ENCODE measurements around the gene FAM180B. TPM values are rescaled to one million over a fixed set of nuclear protein-coding genes. Genes with fewer than 3 reads are reported as not detected.

The FAM180B gene
- total and polyA plus RNA-seq, 2 of the 13 experiments (the other 11 are each of a cell fraction or from before 2014, with no cell fraction given) = 0.40 to 1.0 TPM

DNA sequence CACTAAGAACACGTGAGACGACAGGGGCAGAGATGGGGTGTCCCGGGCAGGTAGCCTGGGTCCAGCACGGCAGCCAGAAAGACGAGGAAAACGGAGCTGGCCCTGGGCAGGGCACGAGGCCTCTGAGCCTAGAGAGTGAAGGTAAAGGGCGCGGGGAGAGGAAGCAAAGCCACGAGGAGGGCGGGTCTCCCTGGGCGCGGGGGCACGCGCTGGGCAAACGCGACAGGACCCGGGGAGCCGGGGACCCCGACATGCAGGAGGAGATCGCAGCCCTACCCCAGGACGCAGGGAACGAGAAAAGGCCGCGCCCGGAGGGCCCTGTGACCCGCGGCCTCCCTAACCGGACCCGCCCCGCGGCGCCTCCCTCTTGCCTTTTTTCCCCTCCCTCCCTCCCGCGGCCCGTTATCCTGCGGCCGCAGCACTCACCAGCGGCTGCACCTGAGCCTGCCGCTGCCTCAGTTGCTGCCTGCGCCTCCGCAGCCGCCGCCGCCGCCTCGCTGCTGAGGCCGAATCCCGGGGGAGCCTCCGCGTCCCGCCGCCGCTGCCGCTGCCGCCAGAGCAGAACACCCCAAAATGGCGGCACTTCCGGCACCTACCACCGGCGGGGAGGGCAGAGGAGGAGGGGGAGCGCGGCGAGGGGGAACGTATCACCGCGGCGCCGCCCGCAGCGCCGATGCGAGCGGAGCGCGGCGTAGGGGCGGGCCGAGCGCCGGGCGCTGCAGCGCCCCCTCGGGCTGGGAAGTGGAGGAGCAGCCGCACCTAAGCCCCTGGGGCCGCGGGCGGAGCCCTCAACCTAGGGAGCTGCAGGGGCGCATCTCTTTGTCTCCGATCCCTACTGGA is 33.7 kb upstream of the FAM180B start, which contains the start of gene CELF1 (continued):
- TF ChIP-seq, protein P1, sequence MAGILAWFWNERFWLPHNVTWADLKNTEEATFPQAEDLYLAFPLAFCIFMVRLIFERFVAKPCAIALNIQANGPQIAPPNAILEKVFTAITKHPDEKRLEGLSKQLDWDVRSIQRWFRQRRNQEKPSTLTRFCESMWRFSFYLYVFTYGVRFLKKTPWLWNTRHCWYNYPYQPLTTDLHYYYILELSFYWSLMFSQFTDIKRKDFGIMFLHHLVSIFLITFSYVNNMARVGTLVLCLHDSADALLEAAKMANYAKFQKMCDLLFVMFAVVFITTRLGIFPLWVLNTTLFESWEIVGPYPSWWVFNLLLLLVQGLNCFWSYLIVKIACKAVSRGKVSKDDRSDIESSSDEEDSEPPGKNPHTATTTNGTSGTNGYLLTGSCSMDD (CRISPR knock-in tag; IDR thresholded peaks at IDR 0.05) = no peak
- TF ChIP-seq ZNF276 (CRISPR knock-in tag; IDR thresholded peaks at IDR 0.05; ENCODE audit: low read depth) (0 out of 2 replicates have a peak, but pooled peaks have one; percentile 44), ZNF678 (CRISPR knock-in tag; IDR thresholded peaks at IDR 0.05) (0 out of 2 replicates have a peak, but pooled peaks have one; percentile 60), PRDM10 (CRISPR knock-in tag; IDR thresholded peaks at IDR 0.05; ENCODE audit: low read depth) (peak; percentile 83), ZNF652 (CRISPR knock-in tag; IDR thresholded peaks at IDR 0.05; ENCODE audit: borderline replicate concordance, low read depth) (no peak), ZSCAN25 (CRISPR knock-in tag; IDR thresholded peaks at IDR 0.05) (peak; percentile 39; the same call in 1 of the 2 replicates), GABPB1 (CRISPR knock-in tag; IDR thresholded peaks at IDR 0.05) (peak; percentile 94), CC2D1A (CRISPR knock-in tag; IDR thresholded peaks at IDR 0.05) (no peak), ZNF501 (CRISPR knock-in tag; IDR thresholded peaks at IDR 0.05) (peak; percentile 47), ZFYVE20 (CRISPR knock-in tag; IDR thresholded peaks at IDR 0.05; ENCODE audit: borderline replicate concordance, low read depth) (no peak), ZMYM3 (CRISPR knock-in tag; IDR thresholded peaks at IDR 0.05) (no peak), ZNF841 (CRISPR knock-in tag; IDR thresholded peaks at IDR 0.05; ENCODE audit: borderline replicate concordance) (no peak), ATF7 (IDR thresholded peaks at IDR 0.05) (no peak), ATF7 (CRISPR knock-in tag; IDR thresholded peaks at IDR 0.05) (peak; percentile 39; the same call in 1 of the 2 replicates), ZNF687 (CRISPR knock-in tag; IDR thresholded peaks at IDR 0.05) (peak; percentile 90), SIN3A (IDR thresholded peaks at IDR 0.05; ENCODE audit: borderline replicate concordance, low read depth, low read length) (peak; percentile 53; the same call in 1 of the 2 replicates)
